NCI-H82 (cell line): ENCODE data around the gene PTPRT.

Source experiments
- DNase-seq: peaks from one replicate; lab custom pipeline; 2025; lab: John Stamatoyannopoulos, UW

The PTPRT gene

DNA sequence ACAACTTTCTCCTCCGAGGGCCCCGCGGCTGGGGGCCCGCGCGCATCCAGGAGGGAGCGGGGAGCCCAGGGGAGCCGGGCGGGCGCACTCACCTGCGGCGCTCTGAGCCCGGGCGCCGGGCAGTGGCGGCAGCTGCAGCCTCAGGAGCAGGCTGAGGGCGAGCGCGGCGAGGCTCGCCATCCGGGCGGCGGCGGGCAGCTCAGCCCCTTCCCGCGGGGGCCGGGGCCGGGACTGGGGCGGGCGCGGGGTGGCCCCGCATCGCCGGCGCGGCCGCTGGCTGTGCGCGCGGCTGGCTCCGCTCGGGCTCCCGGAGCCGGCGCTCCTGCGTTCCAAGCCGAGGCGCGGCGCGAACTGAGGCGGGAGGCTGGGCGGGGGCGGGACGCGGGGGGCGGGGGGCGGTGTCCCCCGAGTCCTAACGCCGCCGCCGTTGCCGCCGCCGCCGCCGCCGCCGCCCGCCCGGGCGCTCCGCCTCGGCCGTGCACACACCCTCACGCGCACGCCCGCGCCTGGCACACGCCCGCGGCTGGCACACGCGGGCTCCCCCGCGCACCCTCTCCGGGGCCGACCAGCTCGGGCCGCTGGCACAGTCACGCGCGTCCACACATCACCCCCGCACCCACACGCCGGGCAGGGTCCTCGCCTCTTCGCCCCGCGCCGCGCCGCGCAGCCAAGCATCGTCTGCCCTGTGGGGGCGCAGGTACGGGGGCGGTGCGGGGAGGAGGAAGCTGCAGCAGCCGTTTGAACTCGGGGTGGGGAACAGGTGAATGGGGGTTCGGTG, at the start of gene PTPRT:
TSS of gene PTPRT (minus strand) at position 353 of the 778 bp plus-strand sequence. CDS start at position 180, 173 bp downstream.
- DNase-seq: no peak

DNA sequence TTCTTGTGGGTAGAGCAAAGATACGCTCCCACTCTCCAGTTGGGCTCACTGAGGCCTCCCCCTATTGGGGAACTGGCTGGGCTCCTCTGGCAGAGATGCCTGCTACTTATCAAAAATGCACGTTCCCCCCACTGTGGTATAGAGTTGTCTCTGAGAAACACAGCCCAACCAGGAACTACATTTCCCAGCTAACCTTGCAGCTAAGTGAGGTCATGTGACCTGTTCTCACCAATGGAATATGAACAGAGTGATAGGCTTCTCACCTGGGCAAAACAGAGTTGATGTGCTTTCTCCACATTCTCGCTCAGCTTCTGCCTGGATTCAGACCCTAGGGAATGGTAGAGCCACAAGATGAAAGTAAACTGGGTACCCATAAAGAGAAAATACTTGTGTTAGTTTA, 49.1 kb upstream of the PTPRT start:
- peak; percentile 67 for DNase-seq

DNA sequence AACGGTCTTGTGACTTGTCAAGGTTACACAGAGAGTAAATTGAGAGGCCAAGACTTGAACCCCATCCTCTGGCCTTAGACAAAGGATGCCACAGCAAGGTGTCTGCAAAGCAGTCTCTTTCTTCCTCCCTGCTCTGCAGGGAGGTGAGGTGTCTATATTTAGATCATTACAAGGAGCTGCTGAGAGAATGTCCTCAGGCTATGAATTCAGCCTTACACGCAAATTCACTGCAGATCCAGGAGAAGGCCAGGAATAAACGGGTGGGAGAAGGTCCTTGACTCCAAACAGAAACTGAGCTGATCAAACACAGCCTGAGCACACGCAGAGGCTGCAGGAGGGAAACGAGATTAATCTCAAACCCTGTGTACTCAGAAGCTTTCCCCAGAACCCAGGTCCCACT, 48.6 kb upstream of the PTPRT start:
- DNase-seq: no peak

DNA sequence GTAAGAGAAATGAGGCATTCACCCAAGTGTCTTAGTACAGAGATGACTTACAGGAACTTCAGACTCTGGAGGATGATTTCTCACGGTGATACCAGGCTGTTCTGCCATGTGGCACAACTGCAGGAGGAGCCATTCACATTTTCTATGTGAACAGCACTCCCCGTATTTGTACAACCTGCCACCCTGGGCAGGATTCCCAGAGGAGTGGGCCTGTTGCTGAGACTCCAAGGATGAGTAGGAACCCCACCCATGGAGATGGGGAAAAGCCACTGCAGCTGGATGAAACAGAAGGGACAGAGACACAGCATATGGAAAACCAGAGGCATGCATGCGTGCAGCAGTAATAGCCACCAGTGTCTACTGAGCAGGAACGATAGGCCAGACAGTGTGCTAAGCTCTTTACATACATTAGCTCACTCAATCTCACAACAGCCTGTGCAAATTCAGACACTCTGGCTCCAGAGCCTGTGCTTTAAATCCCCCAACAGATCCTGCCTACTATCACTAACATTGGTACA, 48.0 kb upstream of the PTPRT start:
- peak; percentile 56 for DNase-seq

DNA sequence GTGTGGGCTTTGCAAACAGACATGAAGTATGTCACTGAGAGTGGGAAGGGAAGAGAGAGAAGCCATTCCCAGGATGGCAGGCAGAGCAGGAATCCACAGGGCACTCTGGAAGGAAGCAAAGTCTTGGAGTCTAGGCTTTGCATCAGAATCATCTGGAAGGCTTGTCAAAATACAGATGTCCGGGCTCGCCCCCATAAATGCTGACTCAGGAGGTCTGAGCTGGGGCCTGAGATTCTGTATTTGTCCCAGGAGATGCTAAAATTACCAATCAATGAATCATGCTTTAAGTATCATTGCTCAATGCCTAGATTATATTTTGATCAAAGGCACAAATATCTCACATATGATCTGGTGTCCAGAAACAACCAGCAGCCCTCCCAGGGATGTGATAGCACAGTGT, 46.3 kb upstream of the PTPRT start:
- DNase-seq: no peak

DNA sequence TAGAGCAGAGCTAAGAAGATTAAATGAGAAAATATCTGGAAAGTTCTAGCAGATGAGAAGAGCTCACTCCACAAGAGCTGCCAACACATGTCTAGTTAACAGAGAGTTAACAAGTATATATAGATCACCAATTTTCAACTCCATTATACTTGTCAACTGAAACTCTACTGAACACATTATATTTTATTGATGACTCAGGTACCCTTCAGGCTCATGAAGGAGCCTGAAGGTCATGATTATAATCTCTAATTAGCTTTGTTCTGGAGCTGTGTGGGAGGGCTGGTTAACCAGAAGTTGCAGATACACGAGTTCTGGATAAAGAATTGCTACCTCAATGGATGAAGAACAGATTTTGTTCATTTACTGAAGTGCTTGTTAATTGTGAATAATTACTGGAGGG, 42.1 kb upstream of the PTPRT start:
- DNase-seq: no peak

DNA sequence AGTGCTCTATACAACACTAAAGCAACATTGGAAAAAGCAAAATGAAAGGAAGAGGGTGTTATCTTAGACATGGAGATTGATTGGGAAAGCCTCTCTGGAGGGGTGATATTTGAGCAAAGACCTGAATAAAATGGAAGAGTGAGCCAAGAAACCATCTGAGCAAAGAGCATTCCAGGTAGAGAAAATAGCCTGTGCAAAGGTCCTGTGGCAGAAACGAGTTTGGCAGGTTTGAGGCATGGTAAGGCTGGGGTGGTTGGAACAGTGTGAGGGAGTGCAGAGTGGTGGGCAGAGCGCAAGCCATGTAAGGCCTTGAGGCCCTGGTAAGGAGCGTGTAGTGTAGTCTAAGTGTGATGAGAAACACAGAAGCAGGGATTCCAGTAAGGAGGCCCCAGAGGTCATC, 40.0 kb upstream of the PTPRT start:
- no peak for DNase-seq

DNA sequence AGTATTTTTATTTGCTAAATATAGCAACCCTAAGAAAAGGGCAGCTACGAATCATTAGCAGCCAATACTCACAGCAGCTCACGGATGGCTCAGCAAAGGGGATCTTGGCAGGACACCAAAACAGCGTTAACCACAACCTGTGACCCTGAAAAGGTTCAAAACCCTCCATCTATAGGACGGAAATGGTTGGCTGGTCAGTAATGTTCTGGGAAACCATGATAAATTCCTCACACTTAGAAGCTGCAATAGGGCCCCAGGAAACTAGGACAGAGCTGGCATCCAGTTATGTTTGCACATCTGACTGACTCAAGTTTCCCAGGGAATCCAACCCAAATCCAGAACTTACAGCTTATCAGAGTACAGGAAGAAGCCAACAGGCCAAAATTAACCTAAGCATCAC, 30.9 kb upstream of the PTPRT start:
- DNase-seq: no peak

DNA sequence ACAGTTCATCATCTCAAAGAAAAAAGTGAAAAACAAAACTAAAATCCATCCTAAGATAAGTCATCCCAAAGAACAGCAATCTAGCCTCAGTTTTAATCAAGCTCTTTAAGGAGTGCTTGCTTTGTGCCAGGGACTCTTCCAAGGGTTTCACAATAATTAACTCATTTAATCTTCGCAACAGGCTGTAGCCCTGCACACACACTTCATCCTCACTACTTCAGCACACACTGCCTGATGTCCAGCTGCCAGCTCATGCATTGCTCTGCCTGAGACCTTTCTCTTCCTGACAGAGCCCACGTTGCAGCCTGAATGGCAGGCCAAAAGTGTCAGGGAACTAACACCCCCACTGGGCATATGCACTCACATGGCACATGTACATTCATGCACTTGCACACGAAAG, 21.2 kb upstream of the PTPRT start:
- DNase-seq: no peak

DNA sequence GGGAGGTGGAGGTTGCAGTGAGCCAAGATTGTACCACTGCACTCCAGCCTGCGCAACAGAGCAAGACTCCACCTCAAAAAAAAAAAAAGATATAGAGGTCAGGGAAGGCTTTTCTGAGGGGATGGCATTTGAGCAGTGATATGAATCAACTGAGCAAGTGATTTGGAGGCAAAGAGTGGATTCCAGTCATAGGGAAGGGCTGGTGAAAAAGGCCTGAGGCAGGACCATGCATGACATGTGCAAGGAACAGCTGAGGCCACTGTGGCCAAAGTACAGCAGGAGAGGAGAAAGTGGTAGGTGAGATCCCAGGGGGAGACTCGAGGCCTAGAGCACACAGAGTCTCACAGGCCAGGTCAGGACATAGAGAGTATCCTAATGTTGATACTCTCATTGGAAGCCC, 20.1 kb upstream of the PTPRT start:
- no peak for DNase-seq

DNA sequence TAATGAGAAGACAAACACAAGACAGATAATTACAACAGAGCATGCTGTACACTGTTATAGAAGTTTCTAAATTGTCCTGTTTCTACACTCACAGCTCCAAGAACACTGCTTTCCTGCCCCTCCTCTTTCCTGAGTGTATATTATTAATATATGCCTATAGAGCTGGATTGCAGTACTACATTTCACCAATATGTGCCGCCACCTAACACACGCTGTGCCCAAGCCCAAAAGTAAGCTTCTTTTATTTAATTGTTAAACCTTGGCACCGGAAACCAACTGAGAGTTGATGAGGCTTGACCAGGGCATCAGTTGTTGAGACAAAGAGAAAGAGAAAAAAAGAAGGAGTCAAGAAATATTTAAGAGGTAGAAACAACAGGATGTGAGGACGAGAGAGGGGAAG, 16.0 kb upstream of the PTPRT start:
- DNase-seq: no peak

DNA sequence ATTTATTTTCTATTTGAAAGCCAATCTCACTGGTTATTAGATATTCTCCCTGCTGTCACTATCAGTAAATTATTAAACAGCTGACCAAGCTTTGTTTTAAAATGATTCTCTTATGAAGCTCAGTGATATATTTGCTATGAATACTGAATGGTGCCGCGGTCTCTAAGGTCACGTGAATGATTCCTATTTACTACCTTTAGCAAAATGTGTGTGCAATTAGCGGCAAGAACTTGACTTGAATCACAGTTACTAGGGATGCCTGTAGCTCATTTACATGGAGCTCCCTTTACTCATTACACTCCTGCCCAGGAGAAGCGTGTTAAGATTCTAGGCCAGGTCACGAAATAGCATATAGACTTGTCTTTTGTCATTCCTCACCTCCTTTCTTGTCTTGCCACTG, 12.4 kb upstream of the PTPRT start:
- no peak for DNase-seq

DNA sequence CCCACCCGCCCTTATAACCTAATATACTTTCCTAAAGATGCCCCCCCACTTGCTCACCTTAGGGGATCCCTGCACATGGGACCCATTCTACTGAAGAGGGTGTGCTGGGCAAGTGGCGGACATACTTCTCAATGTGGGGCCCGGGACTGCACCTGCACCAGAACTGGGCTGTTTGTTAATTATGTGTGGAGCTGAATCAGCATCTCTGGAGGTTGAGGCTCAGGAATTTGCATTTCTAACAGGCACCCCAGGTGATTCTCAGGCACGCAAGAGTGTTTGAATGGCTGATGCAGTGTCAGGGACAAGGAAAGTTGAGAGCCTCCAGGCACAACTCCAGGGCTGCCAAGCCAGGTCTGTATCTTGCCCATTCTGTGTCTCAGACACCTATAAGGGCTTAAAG, 8.9 kb upstream of the PTPRT start:
- DNase-seq: no peak

DNA sequence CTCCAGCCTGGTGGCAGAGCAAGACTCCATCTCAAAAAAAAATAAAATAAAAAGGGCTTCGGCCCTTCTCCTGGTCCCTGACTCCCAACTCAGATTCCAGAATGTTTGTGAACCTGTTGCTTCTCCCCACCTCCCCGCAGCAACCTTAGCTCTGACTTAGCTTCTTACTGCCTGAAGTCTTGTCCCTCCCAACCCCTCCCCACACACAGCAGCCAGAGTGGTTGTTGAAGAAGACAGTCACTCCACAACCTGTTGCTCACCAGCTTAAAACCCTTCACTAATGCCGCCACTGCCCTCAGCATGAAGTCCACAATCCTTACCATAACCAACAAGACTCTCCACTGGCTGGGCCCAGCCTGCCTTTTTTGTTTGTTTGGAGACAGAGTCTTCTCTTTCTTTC, 6.5 kb upstream of the PTPRT start:
- no peak for DNase-seq

DNA sequence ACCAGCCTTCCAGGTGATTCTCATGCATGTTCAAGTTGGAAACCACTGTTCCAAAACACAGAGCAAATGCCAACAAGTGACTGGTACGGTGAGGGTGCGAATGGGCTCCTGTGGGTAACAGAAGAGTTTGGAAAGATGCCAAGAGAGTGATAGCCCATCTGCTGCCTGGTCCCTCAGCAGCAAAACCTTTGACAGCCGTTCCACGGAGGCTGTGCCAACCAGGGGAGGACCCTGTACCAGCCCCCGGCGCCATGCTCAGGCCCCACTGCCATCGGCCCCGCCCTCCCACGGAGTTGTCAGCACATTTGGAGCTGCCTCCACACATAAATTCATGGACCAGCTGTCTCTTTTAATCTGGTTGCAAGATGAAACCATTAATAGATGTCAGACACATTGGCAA, 4.4 kb upstream of the PTPRT start:
- DNase-seq: peak; percentile 36

DNA sequence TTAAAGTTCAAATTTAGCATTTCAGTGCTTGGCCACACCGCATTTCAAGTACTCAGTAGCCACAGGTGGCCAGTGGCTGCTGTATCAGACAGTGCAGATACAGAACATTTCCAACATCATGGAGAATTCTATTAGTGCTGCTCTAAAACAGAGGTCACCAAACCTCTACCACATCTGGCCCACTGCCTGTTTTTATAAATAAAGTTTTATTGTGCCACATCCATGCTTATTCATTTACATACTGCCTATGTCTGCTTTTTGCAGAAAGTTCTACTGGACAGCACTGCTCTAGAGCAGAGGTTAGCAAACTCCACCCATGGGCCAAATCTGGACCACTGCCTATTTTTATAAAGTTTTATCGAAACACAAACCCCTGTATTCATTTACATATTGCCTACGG, 3.7 kb upstream of the PTPRT start:
- no peak for DNase-seq

DNA sequence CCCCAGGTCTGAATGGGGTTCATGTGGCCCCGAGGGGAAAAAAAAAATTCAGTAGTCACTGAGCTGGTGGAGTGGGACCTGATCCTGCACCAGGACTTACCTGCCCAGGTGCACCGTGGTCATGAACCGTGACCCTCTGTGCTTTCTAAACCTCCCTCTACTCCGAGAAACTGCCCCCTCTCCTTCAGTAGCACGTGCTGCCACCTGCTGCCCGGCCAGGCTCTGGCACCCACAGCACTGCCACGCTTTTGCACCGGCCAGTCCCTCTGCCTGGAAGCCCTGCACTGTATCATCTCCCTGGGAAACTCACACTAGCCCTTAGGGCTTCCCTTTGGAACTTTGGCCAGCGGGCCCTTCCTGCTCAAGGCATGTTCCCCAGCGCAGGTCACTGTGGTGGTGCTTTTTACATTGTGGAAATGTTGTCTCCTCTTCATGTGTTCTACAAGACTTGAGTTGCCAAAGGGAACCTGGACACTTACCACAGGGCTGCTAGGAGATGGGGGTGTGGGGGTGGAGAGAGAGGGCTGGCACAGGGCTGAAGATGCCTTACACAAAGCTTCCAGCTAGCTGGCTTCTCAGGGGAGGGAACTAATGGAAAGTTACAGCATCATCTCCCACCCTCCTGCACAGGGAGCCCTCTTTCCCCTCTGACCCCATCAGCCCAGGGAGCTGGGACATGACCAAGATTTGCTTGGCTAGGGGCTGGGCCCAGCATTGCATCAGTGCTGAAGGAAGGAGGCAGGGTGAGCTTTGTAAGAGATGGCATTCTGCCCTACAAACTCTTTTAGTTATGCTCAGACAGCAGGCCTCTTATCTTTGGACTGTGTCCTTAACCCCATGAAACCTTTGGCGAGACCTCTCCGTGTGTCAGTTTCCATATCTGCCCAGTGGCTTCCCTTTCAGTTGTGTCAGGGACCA, 2.5 kb upstream of the PTPRT start:
- DNase-seq: peak; percentile 72

DNA sequence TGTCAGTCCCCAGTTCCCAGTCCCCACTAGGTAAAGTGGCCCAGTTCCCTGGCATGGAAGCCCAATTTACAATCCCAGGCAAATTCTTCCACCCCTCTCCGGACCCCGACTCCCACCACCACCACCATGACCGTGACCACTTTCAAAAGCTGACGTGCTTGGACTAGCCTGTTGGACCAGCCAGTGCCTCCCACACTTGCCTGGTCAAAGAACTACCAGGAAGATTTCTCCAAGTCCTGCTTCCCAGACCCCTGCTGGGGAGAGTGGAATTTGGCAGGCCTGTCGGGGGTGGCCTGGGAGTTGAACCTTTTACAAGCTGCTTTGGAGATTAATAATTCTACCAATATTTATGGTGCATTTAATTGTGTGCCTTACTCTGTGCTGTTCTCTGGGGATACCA, 1.4 kb upstream of the PTPRT start:
- DNase-seq: no peak

DNA sequence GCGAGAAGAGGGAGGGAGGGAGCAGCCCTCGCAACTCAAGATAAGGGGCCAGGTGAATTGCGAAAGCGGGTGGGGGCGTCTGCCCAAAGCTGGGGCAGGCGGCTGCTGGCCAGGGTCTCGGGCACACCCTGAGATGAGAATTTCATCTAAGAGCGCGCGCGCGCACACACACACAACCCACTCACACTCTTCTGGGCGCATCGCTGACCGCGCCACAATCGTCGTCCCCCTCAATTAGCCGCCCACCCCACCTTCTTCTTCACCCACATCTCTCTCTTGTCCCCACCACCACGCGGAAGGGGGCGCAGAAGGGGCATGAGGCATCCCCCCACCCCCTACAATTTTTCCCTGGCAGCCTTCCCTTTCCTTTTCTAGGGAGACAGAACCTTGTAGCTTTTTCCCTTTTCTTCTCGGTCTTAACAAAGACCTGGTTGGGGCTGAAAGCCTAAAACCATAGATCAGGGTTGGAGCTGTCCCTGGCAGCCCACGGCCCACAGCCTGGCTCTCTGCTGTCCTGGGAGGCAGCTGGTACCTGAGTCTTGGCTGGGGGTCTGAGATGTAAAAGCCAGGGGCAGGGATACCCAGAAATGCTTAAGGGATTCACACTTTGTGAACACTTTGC, 737 bp upstream of the PTPRT start:
- DNase-seq: no peak

DNA sequence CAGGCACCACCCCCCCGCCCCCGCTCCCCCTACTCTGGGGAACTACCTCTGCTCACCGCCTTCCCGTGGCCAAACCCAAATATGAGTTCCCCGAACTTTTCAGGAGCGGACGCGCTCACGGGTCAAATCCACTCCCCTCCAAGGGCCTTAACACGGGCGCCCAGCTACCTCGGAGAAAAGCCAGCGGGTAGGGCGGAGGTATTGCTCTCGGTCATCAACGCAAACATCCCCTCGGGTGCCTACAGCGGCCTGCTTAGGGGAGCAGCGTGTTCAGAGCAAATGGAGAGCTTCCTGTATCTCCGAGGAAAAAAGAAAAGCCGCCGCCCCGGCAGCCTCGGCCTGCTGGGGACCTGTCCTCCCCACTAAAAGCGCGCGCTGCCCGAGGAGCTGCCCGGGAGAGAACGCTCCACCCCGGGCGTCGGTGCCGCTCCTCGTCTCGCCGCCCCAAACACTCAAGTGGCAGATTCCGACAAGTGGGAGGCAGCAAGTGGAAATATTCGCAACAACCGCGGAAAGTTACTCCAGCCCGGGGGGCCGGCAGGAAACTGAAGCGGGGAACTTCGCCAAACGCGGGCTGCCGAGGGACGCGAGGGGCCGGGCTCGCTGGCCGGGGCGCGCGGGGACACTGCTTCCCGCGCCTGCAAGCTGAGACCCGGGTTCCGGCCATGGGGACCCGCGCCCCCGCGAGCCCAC, 699 bp downstream of the PTPRT start:
- peak; percentile 26 for DNase-seq

DNA sequence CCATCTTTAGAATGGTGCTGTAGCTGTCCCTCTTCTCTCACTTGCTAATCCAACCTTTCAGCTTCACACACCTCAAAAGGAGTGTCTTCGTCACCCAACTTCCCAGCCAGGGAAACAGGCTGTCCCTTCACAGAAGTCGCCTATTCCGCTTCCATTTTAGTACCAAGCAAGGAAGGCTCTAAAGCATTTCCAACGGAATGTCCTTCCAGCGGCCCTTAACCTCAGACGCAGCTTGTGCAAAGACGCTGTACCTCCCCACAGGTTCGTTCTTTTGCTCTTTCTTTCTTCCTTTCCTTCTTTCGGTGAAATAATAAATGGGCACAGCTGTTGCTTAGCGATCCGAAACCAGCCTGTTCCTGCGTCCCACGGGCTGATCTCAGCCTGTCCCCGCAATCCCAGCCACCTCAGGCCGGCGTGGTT, 1.5 kb downstream of the PTPRT start:
- DNase-seq: peak; percentile 61
